Keratinocyte (primary cell): ENCODE measurements around the gene GOLGA6A. TPM values are rescaled to one million over a fixed set of nuclear protein-coding genes. Genes with fewer than 3 reads are reported as not detected.

ENCODE experiments used
- DNase-seq: peaks from one replicate; pipeline ENCODE4 v3.0.0-alpha.2; 2011; ENCODE audit warnings: low read depth, missing footprints, low spot score
- FAIRE-seq: peaks from 2 replicates; lab custom pipeline; 2011; peaks lifted over from hg19 to GRCh38; lab: Jason Lieb, UNC
- H2AFZ ChIP-seq: 2 replicates; pipeline ENCODE4 v1.6.0; 2012; ENCODE audit warnings: low read length, control low read depth, inconsistent platforms; ENCODE audit not compliant: control insufficient read depth
- H3K27ac ChIP-seq: 2 replicates; pipeline ENCODE4 v1.5.1; 2011; ENCODE audit warnings: low read length; ENCODE audit not compliant: control insufficient read depth, insufficient read depth
- H3K27me3 ChIP-seq: 3 replicates; pipeline ENCODE4 v1.6.0; 2011; ENCODE audit warnings: low read length; ENCODE audit not compliant: control insufficient read depth, insufficient read depth; ENCODE audit errors: extremely low read depth
- H3K36me3 ChIP-seq, 2 experiments: 2 replicates in 1 of 2; 3 replicates in 1 of 2; pipeline ENCODE4 v1.5.1; 2011; ENCODE audit warnings: low read length in 2 of 2, mild to moderate bottlenecking in 1 of 2; ENCODE audit not compliant: control insufficient read depth in 2 of 2, insufficient read depth in 2 of 2; ENCODE audit errors: extremely low read depth in 1 of 2
- H3K4me1 ChIP-seq: 3 replicates; pipeline ENCODE4 v1.5.1; 2011; ENCODE audit warnings: low read length; ENCODE audit not compliant: control insufficient read depth, insufficient read depth; ENCODE audit errors: extremely low read depth
- H3K4me2 ChIP-seq: 3 replicates; pipeline ENCODE4 v1.6.0; 2011; ENCODE audit warnings: low read depth, low read length; ENCODE audit not compliant: control insufficient read depth, insufficient read depth; ENCODE audit errors: extremely low read depth
- H3K4me3 ChIP-seq, 3 experiments: fragments of 200-600 bp in 1 of 3; sonication (generic) in 1 of 3; 2 replicates in 2 of 3; 3 replicates in 1 of 3; pipeline ENCODE4 v1.5.1; 2011 to 2016; ENCODE audit warnings: low read length in 3 of 3, mild to moderate bottlenecking in 3 of 3, control low read depth in 2 of 3, inconsistent platforms in 1 of 3, low read depth in 1 of 3, mixed read lengths in 1 of 3, mixed run types in 1 of 3, moderate library complexity in 1 of 3; ENCODE audit not compliant: control insufficient read depth in 2 of 3, insufficient read depth in 2 of 3; ENCODE audit errors: extremely low read depth in 1 of 3
- H3K79me2 ChIP-seq: 2 replicates; pipeline ENCODE4 v1.6.0; 2012; ENCODE audit warnings: low read length; ENCODE audit not compliant: control insufficient read depth, insufficient read depth
- H3K9ac ChIP-seq: 3 replicates; pipeline ENCODE4 v1.6.0; 2011; ENCODE audit warnings: low read length; ENCODE audit not compliant: control insufficient read depth, insufficient read depth; ENCODE audit errors: extremely low read depth
- H3K9me1 ChIP-seq: 3 replicates; pipeline ENCODE4 v1.6.0; 2011; ENCODE audit warnings: low read length; ENCODE audit not compliant: control insufficient read depth, insufficient read depth; ENCODE audit errors: extremely low read depth
- H3K9me3 ChIP-seq: 2 replicates; pipeline ENCODE4 v1.5.1; 2012; ENCODE audit warnings: low read depth, low read length; ENCODE audit not compliant: control insufficient read depth
- H4K20me1 ChIP-seq: 3 replicates; pipeline ENCODE4 v1.6.0; 2011; ENCODE audit warnings: low read length; ENCODE audit not compliant: control insufficient read depth, insufficient read depth; ENCODE audit errors: extremely low read depth
- EZH2 ChIP-seq: IDR thresholded peaks from one replicate; pipeline ENCODE4 v1.6.1; 2012; ENCODE audit warnings: inconsistent platforms, mild to moderate bottlenecking, low read length, moderate library complexity
- dilution Hi-C: fragments of 300-500 bp; cut with MboI; formaldehyde crosslinking; loops from one replicate; pipeline ENCODE4 v1.7.0; 2020; ENCODE audit warnings: low sequenced_read_pairs; ENCODE audit not compliant: extremely low pct_ligation_motif_present
- polyA plus RNA-seq, 5 experiments: library from polyadenylated mRNA; depleted of rRNA in 3 of 5; stranded (reverse) in 3 of 5; stranded (forward) in 1 of 5; unstranded in 1 of 5; fragments of >200 nt; gene quantifications; 1 replicate in 1 of 5; 2 replicates in 3 of 5; 3 replicates in 1 of 5; pipeline versions ENCODE4 v1.2.1 to v1.2.3, GENCODE V29; 2011 to 2012; ENCODE audit warnings: missing spikeins in 2 of 5, low read depth in 1 of 5, low replicate concordance in 1 of 5
- TF ChIP-seq, protein P1 (sequence below), 3 experiments: IDR thresholded peaks in 1 of 3; conservative IDR thresholded peaks in 1 of 3; optimal IDR thresholded peaks in 1 of 3; 2 replicates in 2 of 3; 3 replicates in 1 of 3; pipeline versions ENCODE3 to v1.5.1; 2011; ENCODE audit warnings: low read length in 3 of 3, mild to moderate bottlenecking in 3 of 3, moderate library complexity in 2 of 3, control low read depth in 1 of 3, inconsistent platforms in 1 of 3; ENCODE audit not compliant: insufficient read depth in 2 of 3; ENCODE audit errors: extremely low read depth in 1 of 3

Gene GOLGA6A
- polyA plus RNA-seq, 1 donor (not counting 4 experiments of a cell fraction or from before 2014, with no cell fraction given) = not detected

DNA sequence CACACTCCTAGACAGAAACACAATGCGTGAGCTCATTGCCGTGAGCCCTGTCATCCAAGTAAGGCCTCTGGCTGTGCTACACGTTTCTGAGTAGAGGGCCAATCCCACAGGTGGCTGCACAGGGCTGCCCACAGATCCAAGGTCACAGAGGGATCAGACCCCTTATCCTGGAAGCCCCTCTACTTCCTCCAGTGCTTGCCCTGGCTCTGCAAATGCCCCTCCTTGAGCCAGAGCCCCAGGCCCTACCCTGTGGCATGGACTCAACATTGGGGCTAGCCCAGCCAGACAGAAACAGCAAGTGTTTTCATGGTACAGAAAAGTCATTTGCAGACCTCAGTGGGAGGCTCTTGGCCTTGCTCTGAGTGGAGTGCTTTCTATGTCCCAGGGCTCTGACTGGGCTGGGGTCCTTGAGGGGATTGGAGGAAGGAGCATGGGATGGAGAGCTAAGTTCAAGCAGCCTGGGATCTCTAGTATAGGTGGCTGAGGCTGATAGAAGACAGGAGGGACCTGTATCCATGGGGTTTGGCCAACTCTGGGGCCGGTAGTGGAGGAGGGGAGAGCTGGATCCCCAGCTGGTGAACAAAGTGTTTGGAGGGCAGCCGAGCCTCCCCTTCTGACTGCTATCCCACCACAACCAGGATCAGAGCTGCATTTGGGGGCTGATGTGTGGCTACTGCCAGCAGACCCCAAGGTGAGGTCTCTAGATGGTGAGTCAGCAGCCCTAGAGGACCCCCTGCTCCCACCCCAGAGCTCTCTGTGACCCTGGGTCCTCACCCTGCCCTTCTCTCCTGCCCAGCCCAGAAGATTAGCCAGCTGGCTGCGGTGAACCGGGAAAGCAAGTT lies 38.7 kb downstream of the GOLGA6A start:
- Histone ChIP-seq H3K9ac (no peak overlapping the region), H3K27ac (no peak overlapping the region), H3K4me3 (no peak overlapping the region), H3K27me3 (no peaks in the 10 kb centered on the region), H3K4me1 (peaks cover 3% of the 10 kb centered on the region), H3K79me2 (no peaks in the 10 kb centered on the region), H3K36me3 (peaks cover 0 to 16% of the 10 kb centered on the region in 2 experiments), H3K9me1 (no peaks in the 10 kb centered on the region), H2AFZ (no peak overlapping the region), H3K4me2 (no peak overlapping the region), H4K20me1 (peaks cover 5% of the 10 kb centered on the region), H3K9me3 (no peaks in the 10 kb centered on the region)
- dilution Hi-C loops = no loop called here
- DNase-seq (no peak), FAIRE-seq (no peak)
- no peak for TF ChIP-seq EZH2
- TF ChIP-seq, protein P1, sequence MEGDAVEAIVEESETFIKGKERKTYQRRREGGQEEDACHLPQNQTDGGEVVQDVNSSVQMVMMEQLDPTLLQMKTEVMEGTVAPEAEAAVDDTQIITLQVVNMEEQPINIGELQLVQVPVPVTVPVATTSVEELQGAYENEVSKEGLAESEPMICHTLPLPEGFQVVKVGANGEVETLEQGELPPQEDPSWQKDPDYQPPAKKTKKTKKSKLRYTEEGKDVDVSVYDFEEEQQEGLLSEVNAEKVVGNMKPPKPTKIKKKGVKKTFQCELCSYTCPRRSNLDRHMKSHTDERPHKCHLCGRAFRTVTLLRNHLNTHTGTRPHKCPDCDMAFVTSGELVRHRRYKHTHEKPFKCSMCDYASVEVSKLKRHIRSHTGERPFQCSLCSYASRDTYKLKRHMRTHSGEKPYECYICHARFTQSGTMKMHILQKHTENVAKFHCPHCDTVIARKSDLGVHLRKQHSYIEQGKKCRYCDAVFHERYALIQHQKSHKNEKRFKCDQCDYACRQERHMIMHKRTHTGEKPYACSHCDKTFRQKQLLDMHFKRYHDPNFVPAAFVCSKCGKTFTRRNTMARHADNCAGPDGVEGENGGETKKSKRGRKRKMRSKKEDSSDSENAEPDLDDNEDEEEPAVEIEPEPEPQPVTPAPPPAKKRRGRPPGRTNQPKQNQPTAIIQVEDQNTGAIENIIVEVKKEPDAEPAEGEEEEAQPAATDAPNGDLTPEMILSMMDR (optimal IDR thresholded peaks at IDR 0.05 in 1 of 3, IDR thresholded peaks at IDR 0.05 in 1 of 3, conservative IDR thresholded peaks at IDR 0.05 in 1 of 3; ENCODE audit: extremely low read depth in 1 of 3, insufficient read depth in 2 of 3, low read length in 3 of 3) = no peak

DNA sequence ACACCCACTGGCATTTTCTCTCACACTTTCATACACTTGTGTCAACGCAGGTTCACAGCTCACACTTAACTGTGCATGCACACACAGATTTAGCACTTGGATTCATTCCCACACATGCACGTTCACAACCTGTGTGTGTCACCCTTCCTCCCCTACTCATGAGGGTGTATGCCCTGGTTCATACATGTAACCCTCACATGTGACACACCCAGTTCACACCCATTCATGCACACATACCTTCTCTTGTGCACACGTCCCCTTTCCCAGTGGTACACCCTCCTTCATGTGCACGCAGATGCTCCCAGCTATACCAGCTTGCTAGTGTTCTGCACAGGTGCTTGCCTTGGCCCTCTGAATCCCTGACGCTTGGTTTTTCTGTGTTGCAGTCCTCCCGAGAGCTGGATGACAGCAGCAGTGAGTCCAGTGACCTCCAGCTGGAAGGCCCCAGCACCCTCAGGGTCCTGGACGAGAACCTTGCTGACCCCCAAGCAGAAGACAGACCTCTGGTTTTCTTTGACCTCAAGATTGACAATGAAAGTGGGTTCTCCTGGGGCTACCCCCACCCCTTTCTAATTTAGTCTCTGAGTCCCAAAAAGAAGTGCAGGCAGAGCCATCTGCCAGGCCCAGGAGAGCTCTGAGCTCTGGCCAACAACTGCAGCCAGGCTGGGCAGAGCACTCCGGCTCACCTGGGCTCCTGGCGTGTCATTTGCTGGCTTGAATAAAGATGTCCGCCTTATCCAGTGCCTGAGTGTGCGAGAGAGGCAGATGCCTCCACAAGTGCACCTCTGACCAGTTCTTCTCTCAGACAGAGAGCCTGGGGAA lies 39.5 kb downstream of the GOLGA6A start:
- Histone ChIP-seq H3K27ac (no peak overlapping the region), H4K20me1 (peaks cover 5% of the 10 kb centered on the region), H3K4me1 (peaks cover 3% of the 10 kb centered on the region)

More for the DNA sequence above, 39.5 kb downstream of the GOLGA6A start:
- DNase-seq (no peak), FAIRE-seq (no peak)
- no peaks in the 10 kb centered on the region for H3K9me1 ChIP-seq
- H3K79me2 ChIP-seq = no peaks in the 10 kb centered on the region
- dilution Hi-C loops = no loop called here
- no peak overlapping the region for H3K4me3 ChIP-seq
- H3K4me2 ChIP-seq = no peak overlapping the region
- H3K9ac ChIP-seq = no peak overlapping the region
- H2AFZ ChIP-seq = no peak overlapping the region
- TF ChIP-seq, protein P1 (optimal IDR thresholded peaks at IDR 0.05 in 1 of 3, IDR thresholded peaks at IDR 0.05 in 1 of 3, conservative IDR thresholded peaks at IDR 0.05 in 1 of 3; ENCODE audit: extremely low read depth in 1 of 3, insufficient read depth in 2 of 3, low read length in 3 of 3) = no peak
- TF ChIP-seq EZH2 = no peak
- no peaks in the 10 kb centered on the region for H3K27me3 ChIP-seq
- no peaks in the 10 kb centered on the region for H3K9me3 ChIP-seq
- H3K36me3 ChIP-seq = peaks cover 0 to 16% of the 10 kb centered on the region in 2 experiments
